HepG2 (cell line): ENCODE data around the gene TRMT1. TPM values are rescaled to one million over a fixed set of nuclear protein-coding genes. Genes with fewer than 3 reads are reported as not detected.

Source experiments
- ATF7-NPFF ChIP-seq: sonication (generic); formaldehyde crosslinking; IDR thresholded peaks from 2 replicates; pipeline ENCODE4 v1.8.1; 2023; ENCODE audit warnings: mild to moderate bottlenecking, low read depth, missing genetic modification reagents, moderate library complexity
- CBFB ChIP-seq: sonication (generic); formaldehyde crosslinking; IDR thresholded peaks from 2 replicates; pipeline ENCODE4 v1.4.0; 2020; ENCODE audit warnings: missing genetic modification reagents
- FLYWCH1 ChIP-seq: sonication (generic); formaldehyde crosslinking; IDR thresholded peaks from 2 replicates; pipeline ENCODE4 v1.8.1; 2023; ENCODE audit warnings: mild to moderate bottlenecking, missing genetic modification reagents
- GABPB1 ChIP-seq: IDR thresholded peaks from 2 replicates; pipeline ENCODE4 v1.6.1; 2016; ENCODE audit warnings: mild to moderate bottlenecking, missing genetic modification reagents, moderate library complexity, missing compliant biosample characterization
- HOXA5 ChIP-seq: sonication (generic); formaldehyde crosslinking; IDR thresholded peaks from 2 replicates; pipeline ENCODE4 v1.4.0; 2020; ENCODE audit warnings: missing genetic modification reagents
- MAFK ChIP-seq, 2 experiments: IDR thresholded peaks in 1 of 2; conservative IDR thresholded peaks in 1 of 2; 2 replicates each; pipeline ENCODE4 v1.6.1; 2011; ENCODE audit warnings: improper control_type of control experiment in 2 of 2, low read length in 2 of 2
- NFAT5 ChIP-seq: sonication (generic); formaldehyde crosslinking; IDR thresholded peaks from 2 replicates; pipeline ENCODE4 v1.4.0; 2020; ENCODE audit warnings: missing genetic modification reagents
- POLR2A ChIP-seq, 2 experiments: IDR thresholded peaks; 2 replicates each; pipeline ENCODE4 v1.6.1; 2011; ENCODE audit warnings: low read depth in 2 of 2, low read length in 2 of 2, mild to moderate bottlenecking in 1 of 2, moderate library complexity in 1 of 2; ENCODE audit not compliant: insufficient read depth in 1 of 2
- POLR2G ChIP-seq: fragments of 200-400 bp; formaldehyde crosslinking; IDR thresholded peaks from 2 replicates; pipeline ENCODE4 v1.6.1; 2018; ENCODE audit warnings: mild to moderate bottlenecking, low read depth, low read length, moderate library complexity
- SATB2 ChIP-seq: sonication (generic); formaldehyde crosslinking; IDR thresholded peaks from 2 replicates; pipeline ENCODE4 v1.5.0; 2020; ENCODE audit warnings: missing genetic modification reagents
- SKI ChIP-seq: fragments of 450-650 bp; IDR thresholded peaks from one replicate; pipeline ENCODE4 v1.6.1; 2018; ENCODE audit warnings: mild to moderate bottlenecking; ENCODE audit not compliant: partially characterized antibody
- TP53 ChIP-seq: sonication (generic); formaldehyde crosslinking; conservative IDR thresholded peaks from 2 replicates; pipeline ENCODE4 v1.4.0; 2020; ENCODE audit warnings: missing genetic modification reagents
- ZNF264 ChIP-seq: sonication (generic); formaldehyde crosslinking; IDR thresholded peaks from 2 replicates; pipeline ENCODE4 v1.4.0; 2020; ENCODE audit warnings: missing genetic modification reagents
- ZNF275 ChIP-seq: sonication (generic); formaldehyde crosslinking; IDR thresholded peaks from 2 replicates; pipeline ENCODE4 v1.8.0; 2022; ENCODE audit warnings: missing genetic modification reagents, mild to moderate bottlenecking, inconsistent platforms, borderline replicate concordance
- ZNF33A ChIP-seq: sonication (generic); formaldehyde crosslinking; IDR thresholded peaks from 2 replicates; pipeline ENCODE4 v1.5.1; 2020; ENCODE audit warnings: missing genetic modification reagents, mild to moderate bottlenecking, moderate library complexity, borderline replicate concordance
- ZNF34 ChIP-seq: sonication (generic); formaldehyde crosslinking; IDR thresholded peaks from 2 replicates; pipeline ENCODE4 v1.4.0; 2020; ENCODE audit warnings: mild to moderate bottlenecking, missing genetic modification reagents, borderline replicate concordance
- ZNF556 ChIP-seq: sonication (generic); formaldehyde crosslinking; IDR thresholded peaks from 2 replicates; pipeline ENCODE4 v1.4.0; 2020; ENCODE audit warnings: mild to moderate bottlenecking, missing genetic modification reagents, borderline replicate concordance
- ZNF574 ChIP-seq: sonication (generic); formaldehyde crosslinking; IDR thresholded peaks from 2 replicates; pipeline ENCODE4 v1.4.0; 2020; ENCODE audit warnings: missing genetic modification reagents
- ZNF616 ChIP-seq: sonication (generic); formaldehyde crosslinking; IDR thresholded peaks from 2 replicates; pipeline ENCODE4 v1.5.0; 2020; ENCODE audit warnings: low read depth, mild to moderate bottlenecking, missing genetic modification reagents
- ZNF775 ChIP-seq: sonication (generic); formaldehyde crosslinking; IDR thresholded peaks from 2 replicates; pipeline ENCODE4 v1.4.0; 2020; ENCODE audit warnings: missing genetic modification reagents, mild to moderate bottlenecking, moderate library complexity, borderline replicate concordance
- polyA plus RNA-seq, 8 experiments: library from polyadenylated mRNA; depleted of rRNA in 3 of 8; stranded (reverse) in 7 of 8; unstranded in 1 of 8; fragments of >200 nt; fragmentation: Illumina TruSeq in 4 of 8; extraction: Trizol in 4 of 8; gene quantifications; 2 replicates each; pipeline versions ENCODE4 v1.2.1 to v1.2.3, GENCODE V29; 2011 to 2016; ENCODE audit warnings: low read depth in 4 of 8, missing spikeins in 1 of 8, mixed read lengths in 1 of 8; ENCODE audit not compliant: insufficient read depth in 1 of 8
- total RNA-seq, 5 experiments: library from RNA; depleted of rRNA; stranded (reverse); fragments of >200 nt; fragmentation: Illumina TruSeq; extraction: Trizol; gene quantifications; 2 replicates each; pipeline ENCODE4 v1.2.3, GENCODE V29; 2016; ENCODE audit warnings: low read depth in 1 of 5

The TRMT1 gene
- total and polyA plus RNA-seq, 2 of the 13 experiments (the other 11 are each of a cell fraction or from before 2014, with no cell fraction given): 35.5 to 44.1 TPM

GRCh38 chr19:13162724-13163608 lies 46.4 kb upstream of the TRMT1 start (continued):
- TF ChIP-seq NFAT5 (no peak), ZNF556 (CRISPR knock-in tag) (peak; percentile 78; the same call in 1 of the 2 replicates), TP53 (no peak), ZNF264 (peak; percentile 42; the same call in 1 of the 2 replicates), SKI (peak; percentile 66), POLR2G (peak; percentile 66), ZNF616 (CRISPR knock-in tag) (no peak), HOXA5 (CRISPR knock-in tag) (no peak), ZNF275 (CRISPR knock-in tag) (peak; percentile 75; the same call in 1 of the 2 replicates), ATF7-NPFF (peak; percentile 88), ZNF574 (CRISPR knock-in tag) (peak; percentile 88), ZNF33A (CRISPR knock-in tag) (no peak), CBFB (CRISPR knock-in tag) (peak; percentile 38; the same call in 1 of the 2 replicates), MAFK (conservative IDR thresholded peaks at IDR 0.05 in 1 of 2, IDR thresholded peaks at IDR 0.05 in 1 of 2; ENCODE audit: low read length in 2 of 2) (no peak), FLYWCH1 (CRISPR knock-in tag) (no peak), SATB2 (CRISPR knock-in tag) (no peak), POLR2A (IDR thresholded peaks at IDR 0.05; ENCODE audit: insufficient read depth in 1 of 2, low read depth in 2 of 2, low read length in 2 of 2) (peak; percentile 76 to 82), GABPB1 (CRISPR knock-in tag) (peak; percentile 77), ZNF34 (peak; percentile 13; the same call in 1 of the 2 replicates), ZNF775 (no peak)
